ENCODE measurements around the gene SCAF4.

DNA sequence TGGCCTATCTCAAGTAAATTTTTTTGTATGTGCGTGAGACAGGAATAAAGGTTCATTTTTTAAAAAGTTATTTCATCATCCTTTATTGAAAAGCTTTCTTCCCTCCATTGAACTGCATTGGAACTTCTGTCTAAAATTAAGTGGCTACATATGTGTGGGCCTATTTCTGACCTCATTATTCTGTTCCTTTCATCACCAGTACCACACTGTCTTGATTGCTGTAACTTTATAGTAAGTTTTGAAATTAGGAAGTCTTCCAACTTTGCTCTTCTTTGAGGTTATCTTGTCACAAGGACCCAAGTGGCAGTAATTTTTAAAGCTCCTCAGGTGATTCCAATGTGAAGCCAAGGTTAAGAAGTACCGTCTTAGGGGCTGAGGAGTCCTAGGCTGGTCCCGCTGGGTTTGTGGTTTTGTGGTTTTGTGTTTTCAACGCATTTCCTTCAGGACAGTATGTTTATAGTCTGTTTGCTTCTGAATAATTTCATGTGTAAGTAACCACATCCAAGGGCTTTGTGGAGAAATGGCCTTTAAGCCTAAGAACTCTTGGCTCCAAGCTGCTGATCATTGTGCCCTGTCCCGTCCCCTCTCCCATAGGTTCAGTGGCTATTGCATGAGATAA lies 12.4 kb upstream of the SCAF4 start:
- TF ChIP-seq, protein P1, sequence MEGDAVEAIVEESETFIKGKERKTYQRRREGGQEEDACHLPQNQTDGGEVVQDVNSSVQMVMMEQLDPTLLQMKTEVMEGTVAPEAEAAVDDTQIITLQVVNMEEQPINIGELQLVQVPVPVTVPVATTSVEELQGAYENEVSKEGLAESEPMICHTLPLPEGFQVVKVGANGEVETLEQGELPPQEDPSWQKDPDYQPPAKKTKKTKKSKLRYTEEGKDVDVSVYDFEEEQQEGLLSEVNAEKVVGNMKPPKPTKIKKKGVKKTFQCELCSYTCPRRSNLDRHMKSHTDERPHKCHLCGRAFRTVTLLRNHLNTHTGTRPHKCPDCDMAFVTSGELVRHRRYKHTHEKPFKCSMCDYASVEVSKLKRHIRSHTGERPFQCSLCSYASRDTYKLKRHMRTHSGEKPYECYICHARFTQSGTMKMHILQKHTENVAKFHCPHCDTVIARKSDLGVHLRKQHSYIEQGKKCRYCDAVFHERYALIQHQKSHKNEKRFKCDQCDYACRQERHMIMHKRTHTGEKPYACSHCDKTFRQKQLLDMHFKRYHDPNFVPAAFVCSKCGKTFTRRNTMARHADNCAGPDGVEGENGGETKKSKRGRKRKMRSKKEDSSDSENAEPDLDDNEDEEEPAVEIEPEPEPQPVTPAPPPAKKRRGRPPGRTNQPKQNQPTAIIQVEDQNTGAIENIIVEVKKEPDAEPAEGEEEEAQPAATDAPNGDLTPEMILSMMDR (IDR thresholded peaks at IDR 0.05; ENCODE audit: insufficient read depth, low read length, poor library complexity, severe bottlenecking): no peak
- TF ChIP-seq EZH2phosphoT487 (conservative IDR thresholded peaks at IDR 0.05; ENCODE audit: low read length): no peak

Measured in SU-DHL-6 (cell line).